Ishikawa (cell line): ENCODE measurements around the gene PTDSS2.

Experiments
- CEBPB ChIP-seq: IDR thresholded peaks from 2 replicates; pipeline ENCODE4 v1.6.1; 2012
- CREB1 ChIP-seq: IDR thresholded peaks from 2 replicates; pipeline ENCODE4 v1.6.1; 2012; ENCODE audit warnings: low read depth
- EGR1 ChIP-seq: IDR thresholded peaks from 2 replicates; pipeline ENCODE4 v1.6.1; 2012
- EP300 ChIP-seq: IDR thresholded peaks from 2 replicates; pipeline ENCODE4 v1.6.1; 2012; ENCODE audit warnings: borderline replicate concordance
- NFIC ChIP-seq: IDR thresholded peaks from 2 replicates; pipeline ENCODE4 v1.6.1; 2012
- RAD21 ChIP-seq: IDR thresholded peaks from 2 replicates; pipeline ENCODE4 v1.6.1; 2012; ENCODE audit warnings: low read depth
- REST ChIP-seq: IDR thresholded peaks from 2 replicates; pipeline ENCODE4 v1.6.1; 2012; ENCODE audit warnings: low read depth, mild to moderate bottlenecking
- TAF1 ChIP-seq: IDR thresholded peaks from 2 replicates; pipeline ENCODE4 v1.6.1; 2012; ENCODE audit warnings: low read depth, mild to moderate bottlenecking
- TCF12 ChIP-seq: IDR thresholded peaks from 2 replicates; pipeline ENCODE4 v1.6.1; 2012; ENCODE audit warnings: low read depth
- TEAD4 ChIP-seq: IDR thresholded peaks from 2 replicates; pipeline ENCODE4 v1.6.1; 2012
- YY1 ChIP-seq: IDR thresholded peaks from 2 replicates; pipeline ENCODE4 v1.6.1; 2012; ENCODE audit warnings: low read depth
- ZBTB7A ChIP-seq: IDR thresholded peaks from 2 replicates; pipeline ENCODE4 v1.6.1; 2012; ENCODE audit warnings: low read depth
- TF ChIP-seq, protein P1 (sequence below): IDR thresholded peaks from 2 replicates; pipeline ENCODE4 v1.6.1; 2012

DNA sequence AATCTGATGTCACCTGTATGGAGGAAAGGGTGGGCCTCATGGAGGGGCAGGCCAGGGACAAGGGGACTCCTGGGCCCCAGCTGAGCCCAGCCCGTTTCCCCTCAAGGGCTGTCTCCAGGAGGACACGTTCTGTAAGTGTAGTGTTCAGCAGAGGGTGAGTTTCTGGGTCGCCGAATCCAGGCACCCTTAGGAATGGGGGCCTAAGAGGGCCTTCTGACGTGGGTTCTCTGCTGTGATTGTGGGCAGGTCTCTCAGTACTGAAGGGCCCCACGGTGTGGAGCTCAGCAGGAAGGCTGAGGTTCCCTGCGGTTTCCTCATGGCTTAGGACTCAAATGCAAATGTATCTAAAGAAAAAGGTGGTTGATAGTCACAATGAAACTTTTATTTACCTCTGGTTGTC is 6.5 kb downstream of the PTDSS2 start:
- TF ChIP-seq TEAD4 (no peak), CREB1 (no peak), RAD21 (no peak), TCF12 (no peak), EGR1 (no peak), CEBPB (no peak), REST (no peak), ZBTB7A (no peak), TAF1 (no peak), YY1 (no peak), EP300 (no peak), NFIC (no peak)
- TF ChIP-seq, protein P1, sequence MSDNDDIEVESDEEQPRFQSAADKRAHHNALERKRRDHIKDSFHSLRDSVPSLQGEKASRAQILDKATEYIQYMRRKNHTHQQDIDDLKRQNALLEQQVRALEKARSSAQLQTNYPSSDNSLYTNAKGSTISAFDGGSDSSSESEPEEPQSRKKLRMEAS = no peak
